ENCODE data around the gene TMED9.
"Not testable (repeated sequence)": the region's sequence is repeated elsewhere in the genome, so short reads cannot be mapped to it uniquely, and the experiment has no call there.

TMED9 gene

DNA sequence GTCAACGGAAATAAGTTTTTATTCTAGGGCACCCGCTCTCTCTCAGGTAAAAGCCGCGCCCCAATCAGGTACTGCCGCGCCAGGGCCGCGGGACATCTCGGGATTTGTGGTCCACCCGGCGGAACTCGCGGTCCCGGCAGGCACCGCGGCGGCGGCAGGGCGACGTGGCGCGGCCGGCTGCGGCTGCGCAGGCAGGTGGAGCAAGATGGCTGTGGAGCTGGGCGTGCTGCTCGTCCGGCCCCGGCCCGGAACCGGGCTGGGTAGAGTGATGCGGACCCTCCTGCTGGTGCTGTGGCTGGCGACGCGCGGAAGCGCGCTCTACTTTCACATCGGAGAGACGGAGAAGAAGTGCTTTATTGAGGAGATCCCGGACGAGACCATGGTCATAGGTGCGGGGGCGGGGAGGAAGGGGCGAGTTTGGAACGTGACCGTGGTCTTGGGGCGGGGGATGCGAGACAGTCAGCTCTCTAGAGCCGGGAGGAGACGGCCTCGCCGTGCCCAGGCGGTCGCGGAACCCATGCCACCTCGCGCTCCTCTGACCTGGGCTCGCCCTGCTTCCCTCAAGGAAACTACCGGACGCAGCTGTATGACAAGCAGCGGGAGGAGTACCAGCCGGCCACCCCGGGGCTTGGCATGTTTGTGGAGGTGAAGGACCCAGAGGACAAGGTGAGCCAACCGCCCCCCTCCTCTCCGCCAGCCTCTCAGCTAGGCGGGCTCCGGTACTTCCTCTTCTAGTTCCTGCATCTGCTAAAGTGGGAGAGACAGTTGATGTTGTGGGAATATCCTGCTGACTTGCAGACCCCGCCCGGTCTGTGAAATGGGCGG lies at the start of gene TMED9:
TMED9 (plus strand) TSS at position 194 of the 825 bp plus-strand sequence; CDS start at position 206, 12 bp downstream.
- DNase-seq (ENCODE audit: low read depth), result peak; percentile 82

DNA sequence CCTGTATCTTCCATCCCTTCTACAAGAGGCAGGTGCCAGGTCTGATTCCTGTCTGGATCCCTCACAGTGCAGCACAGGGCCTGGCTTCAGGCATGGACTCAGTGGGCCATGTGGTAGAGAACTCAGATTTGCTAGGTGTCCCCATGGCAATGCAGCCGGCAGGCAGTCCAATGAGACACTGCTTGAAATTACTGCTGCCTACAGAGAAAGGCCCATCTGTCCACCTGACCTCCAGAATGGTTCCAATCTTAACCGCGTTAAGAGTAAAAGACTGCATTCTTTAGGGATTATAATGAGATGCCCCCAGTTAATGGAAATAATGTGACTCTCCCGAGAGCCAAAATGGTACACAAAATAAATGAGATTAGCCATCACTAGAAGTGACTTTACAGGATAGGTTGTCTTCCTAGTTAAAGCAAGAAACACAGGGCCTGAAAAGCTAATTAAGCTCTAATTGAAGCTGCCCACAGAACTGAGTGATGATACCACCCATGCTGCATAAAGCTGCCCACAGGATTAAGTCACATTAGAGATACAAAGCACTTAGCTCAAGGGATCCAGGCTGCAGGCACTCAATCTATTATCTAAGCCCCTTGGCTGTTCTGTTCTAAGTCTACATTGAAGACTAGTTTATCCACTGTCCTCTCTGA lies 49.1 kb upstream of the TMED9 start:
- DNase-seq (ENCODE audit: low read depth), result no peak

DNA sequence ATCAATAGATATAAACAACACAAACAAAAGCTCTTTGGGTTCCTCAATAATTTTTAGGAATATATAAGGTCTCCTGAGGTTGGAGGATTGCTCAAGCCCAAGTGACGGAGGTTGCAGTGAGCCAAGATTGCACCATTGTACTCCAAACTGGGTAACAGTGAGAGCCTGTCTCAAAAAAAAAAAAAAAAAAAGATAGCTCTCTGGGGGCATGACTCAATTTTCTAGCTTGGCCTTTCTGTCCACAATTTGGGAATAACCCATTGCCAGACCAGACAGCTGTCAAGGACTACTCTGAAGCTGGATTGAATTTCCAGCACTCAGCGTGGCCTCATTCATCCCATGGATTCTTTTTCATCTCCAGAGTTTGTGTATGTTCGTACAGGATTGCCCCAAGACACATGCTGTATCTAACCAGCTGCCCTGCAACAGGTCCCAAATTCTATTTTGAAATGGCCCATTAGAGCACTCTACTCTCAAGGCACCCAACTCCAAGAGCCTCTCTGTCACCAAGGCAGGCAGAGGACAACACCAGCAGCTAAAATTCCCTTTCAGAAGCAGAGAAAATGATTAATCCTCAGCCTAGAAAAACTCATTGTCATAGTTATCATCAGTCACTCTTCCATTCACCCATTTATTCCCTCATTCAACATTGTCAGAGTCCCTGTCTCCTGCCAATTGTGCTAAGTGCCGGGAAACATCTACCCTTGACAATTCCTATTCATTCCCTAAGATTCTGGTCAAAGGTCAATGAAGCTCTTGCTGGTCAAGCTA lies 46.3 kb upstream of the TMED9 start:
- no peak for DNase-seq (ENCODE audit: low read depth)

DNA sequence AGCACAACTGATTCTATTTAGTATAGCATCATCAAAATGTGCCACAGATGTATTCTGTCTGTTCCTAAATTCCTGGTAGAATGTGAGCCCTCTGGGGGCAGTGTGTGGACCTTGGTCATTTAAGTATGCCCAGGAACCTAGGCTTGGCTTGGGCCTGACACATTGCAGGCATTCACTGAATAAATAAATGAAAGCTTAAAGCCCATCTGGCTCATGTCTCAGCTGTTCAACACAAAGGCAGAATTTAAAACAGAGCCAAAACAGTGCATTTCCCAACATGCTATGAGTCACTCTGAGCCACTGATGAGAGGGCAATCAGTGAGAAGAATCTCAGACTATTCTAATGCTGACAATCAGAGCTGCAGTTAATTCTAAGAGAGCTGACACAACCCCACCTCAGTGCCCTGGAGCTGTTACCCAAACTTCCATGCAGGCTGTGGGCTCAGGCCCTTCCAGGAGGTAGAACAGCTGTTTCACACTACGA lies 45.7 kb upstream of the TMED9 start:
- DNase-seq (ENCODE audit: low read depth), result no peak

DNA sequence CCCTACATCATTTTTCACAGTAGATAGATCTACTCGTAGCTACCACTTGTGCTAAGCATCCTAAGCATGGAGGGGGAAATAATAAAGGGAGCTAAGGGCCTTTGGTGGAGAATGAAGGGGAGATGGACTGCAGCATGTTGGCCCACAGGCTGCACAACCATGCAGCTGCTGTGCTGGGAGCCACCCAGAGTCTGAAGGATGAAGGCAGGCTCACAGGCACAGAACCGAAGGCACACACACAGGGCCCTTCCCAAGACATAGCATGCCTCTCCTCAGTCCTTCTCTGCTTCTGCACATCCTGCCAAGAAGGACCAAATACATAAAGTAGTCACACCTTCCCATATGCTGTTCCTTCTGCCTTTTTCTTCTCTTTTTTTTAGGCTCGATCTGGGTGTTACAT lies 44.3 kb upstream of the TMED9 start:
- no peak for DNase-seq (ENCODE audit: low read depth)

DNA sequence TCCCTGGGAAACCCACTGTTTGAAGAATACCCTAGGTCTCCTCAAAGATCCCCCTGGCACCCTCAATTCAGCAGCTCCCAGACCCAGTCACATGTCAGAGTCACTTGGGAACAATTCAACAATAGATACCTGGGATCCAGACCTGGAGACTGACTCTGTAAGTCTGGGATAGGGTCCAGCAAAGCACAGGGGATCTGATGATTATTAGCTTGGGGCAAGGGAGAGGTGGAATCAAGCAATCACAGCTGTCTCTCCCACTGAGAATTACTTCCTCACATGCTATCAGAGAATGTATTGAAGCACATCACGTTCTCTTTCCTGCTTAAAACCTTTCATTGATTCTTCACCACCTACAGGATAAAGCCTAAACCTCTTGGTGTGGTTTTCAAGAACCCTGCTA lies 43.5 kb upstream of the TMED9 start:
- DNase-seq (ENCODE audit: low read depth), result no peak

DNA sequence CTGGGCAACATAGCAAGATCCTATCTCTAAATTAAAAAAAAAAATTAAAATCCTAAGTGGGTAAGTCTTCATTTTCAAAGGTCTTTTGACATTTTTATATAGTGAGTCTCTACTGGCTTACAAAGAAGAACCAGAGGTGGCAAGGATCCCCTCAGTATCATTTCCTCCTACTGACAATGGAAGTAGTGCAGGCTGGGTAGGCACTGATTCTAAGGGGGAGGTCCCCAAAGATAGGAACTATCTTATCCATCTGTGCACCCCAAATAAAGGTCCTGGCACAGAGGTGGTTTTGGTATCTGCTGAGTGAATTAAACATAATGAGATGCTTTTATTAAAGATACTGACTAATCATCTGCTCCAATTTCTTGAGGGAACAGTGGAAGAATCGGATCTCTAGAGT lies 41.9 kb upstream of the TMED9 start:
- no peak for DNase-seq (ENCODE audit: low read depth)

DNA sequence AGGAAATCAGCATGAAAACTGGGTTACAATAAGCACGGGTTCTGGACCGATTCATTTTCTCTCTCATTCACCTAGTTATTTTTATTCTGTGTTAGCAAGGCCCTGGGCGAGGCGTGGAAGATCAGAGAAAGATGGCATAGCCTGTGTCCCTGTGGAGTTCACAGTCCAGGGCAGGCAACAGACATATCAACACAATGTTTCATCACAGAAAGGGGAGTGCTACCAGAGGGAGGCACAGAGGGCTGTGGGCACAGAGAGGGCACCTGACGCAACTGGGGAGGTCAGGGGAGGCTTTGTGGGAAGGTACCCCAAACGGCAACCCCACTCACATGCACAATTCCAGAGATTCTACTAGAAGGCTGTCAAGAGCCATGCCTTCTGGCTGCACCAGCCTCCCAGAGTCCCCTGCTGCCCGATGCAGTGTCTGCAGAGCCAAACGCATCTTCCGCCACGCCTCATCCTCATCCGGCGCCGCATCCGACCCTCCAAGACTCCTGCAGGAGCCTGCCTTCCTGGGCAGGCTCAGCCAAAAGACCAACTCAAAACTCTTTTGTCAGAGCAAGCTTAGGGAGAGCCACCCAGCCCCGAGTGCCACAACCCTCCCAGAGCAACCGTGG lies 39.1 kb upstream of the TMED9 start:
- DNase-seq (ENCODE audit: low read depth), result no peak

DNA sequence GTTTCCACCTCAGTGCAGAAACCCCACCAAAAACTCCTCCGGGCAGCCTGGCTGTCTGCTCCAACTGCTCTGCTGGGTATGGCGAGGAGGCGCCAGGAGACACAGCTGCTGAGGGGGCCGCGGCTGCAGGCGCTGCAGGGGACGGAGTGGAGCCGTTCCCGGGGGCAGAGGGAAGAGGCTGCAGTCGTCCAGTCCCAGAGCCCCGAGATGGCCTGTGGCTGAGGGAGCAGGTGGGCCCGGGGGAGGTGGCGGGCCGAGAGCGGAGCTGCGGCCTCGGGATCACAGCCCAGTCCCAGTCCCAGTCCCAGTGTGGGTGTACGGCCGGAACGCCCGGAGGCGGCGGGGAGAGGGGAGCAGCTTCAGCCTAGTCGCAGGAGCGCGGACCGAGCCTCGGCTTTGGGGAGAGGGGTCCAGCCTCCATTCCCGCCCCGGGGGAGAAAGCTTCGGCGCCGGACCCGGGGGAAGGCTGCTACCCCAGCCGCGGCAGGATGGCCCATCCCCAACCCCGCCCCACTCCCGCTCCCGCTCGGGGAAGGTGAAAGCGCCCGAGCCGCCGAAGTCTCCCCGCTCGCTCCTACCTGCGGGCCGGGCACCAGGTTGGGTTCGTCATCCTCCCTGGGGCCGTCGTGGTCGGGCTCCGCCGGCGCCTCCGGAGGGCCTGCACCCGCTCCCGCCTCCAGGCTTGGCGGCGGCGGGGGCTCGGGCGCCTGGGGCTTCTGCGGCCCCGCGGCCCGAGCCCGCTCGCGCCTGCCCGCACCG lies 38.2 kb upstream of the TMED9 start:
- DNase-seq (ENCODE audit: low read depth), result peak; percentile 25

DNA sequence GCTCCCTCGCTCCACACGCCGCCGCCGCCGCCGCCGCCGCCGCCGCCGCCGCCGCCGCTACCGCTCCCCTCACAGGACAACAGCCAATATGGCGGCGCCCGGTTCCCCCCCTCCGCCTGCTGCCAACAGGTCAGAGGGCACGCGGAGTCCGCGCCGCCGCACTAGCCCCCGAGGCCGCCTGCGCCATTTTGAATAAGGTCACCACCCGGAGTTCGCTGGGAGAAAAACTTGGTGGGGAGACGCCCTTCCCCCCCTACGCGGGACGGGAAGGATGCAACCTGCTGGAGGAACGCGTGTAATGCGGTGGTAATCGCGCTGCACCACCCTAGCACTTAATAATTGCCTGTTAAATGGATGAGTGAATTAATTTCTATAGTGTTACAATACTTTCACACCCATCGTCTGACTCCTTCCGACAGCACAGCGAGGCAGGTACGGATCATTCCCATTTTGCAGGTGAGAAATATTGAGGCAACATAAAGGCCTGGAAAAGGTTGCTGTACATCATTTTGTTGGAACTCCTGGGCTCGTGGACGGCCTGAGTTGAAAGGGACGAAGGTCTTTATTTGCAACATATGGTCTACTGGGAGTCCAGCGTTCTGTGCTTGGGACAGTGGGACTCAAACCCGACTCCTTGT lies 37.4 kb upstream of the TMED9 start, which contains the start of gene FAM193B:
FAM193B (minus strand) TSS at position 90 of the 638 bp plus-strand sequence. CDS start 105 bp downstream, outside the sequence.
- DNase-seq (ENCODE audit: low read depth), result peak; percentile 93

DNA sequence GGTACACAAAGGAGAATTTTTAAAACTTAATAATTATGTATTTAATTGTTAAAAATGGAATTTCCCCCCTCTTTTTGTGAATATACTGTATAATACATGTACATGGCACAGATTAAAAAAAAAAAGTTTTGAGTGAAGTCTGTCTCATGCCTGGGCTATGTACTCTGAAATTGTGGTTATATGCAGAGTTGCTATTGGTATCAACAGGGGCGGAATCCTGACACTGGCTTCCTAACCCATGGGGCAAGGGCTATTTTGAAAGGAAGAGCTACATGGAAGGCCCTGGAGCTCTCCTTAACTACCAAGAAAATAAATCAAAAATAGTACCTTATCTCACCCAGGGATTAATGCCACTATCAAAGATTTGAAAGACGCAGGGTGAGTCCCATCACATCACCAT lies 36.8 kb upstream of the TMED9 start:
- no peak for DNase-seq (ENCODE audit: low read depth)

DNA sequence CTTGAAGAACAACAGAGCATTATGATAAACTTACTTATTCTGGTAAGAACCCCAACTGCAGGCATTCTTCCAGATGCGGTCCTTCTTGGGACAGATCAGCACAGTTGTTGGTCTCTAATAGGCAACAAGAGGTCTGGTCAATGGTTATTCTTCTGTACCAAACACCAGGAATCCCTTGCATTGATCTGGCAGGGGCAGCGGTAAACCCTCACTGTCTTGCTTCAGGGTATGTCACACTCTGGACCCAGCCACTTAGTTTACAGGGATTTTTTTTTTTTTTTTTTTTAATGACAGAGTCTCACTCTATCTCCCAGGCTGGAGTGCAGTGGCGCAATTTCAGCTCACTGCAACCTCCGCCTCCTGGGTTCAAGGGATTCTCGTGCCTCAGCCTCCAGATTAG lies 36.3 kb upstream of the TMED9 start:
- no peak for DNase-seq (ENCODE audit: low read depth)

DNA sequence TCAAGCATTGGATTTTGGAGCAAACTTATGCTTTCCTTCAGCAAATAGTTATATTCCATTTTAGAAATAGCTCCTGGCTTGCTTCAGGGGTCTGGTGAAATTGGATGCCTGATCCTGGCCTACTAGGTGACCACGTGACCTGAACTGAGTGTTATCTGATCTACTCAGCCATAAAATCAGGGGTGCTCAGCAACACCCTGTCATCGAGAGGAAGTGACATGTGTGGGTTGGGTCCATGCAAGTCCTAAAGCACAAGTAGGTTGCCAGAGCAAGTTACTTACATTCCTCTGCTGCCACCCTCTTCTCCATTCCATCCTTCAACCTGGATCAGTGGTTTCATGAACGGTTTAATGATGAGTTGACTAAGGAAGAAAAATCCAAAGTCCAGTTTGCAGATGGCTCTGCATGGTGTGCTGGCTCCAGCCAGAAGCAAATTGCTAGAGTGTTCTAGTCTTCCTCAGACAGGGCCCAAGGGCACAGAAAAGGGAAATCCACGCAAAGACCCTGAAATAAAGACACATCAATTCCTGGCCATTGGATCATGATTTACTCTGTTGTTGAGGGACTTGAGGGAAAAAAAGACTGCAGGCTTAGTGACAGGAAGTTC lies 34.9 kb upstream of the TMED9 start:
- no peak for DNase-seq (ENCODE audit: low read depth)

DNA sequence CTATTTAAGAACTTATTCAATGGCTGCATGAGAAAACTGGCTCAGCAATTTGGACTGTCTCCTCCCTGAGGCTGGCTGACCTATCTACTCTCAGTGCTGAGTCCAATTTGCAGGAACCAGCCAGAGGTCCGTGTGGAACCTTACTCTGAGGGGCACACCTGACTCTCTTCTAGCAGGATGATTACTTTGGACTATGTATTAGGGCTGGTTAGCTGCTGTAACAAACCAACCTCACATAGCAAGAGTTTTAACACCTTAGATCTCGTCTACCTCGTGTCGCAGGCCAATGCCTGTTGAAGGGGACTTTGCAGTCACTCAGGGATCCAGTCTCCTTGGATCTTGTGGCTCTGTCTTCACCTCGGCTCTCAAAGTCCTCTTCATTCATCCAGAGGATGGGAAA lies 34.2 kb upstream of the TMED9 start:
- DNase-seq (ENCODE audit: low read depth), result no peak

DNA sequence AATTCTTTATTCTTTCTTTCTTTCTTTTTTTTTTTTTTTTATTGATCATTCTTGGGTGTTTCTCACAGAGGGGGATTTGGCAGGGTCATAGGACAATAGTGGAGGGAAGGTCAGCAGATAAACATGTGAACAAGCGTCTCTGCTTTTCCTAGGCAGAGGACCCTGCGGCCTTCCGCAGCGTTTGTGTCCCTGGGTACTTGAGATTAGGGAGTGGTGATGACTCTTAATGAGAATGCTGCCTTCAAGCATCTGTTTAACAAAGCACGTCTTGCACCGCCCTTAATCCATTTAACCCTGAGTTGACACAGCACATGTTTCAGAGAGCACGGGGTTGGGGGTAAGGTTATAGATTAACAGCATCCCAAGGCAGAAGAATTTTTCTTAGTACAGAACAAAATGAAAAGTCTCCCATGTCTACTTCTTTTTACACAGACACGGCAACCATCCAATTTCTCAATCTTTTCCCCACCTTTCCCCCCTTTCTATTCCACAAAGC lies 32.5 kb upstream of the TMED9 start:
- DNase-seq (ENCODE audit: low read depth), result not testable (repeated sequence)

DNA sequence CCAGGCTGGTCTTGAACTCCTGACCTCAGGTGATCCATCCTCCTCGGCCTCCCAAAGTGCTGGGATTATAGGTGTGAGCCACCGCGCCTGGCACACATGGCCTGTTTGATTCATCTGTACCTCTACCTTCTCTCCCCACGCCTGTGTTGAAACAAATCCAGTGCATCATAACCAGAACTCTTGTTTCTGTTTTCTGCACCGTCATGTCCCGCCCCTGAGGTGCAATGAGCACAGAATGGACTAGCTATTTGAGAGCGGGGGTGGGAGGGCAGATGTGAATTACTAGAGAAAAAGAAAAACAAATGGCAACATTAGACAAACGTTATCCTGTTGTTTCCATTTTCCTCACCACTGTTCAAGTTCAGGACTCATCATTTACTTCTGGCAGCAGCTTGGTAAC lies 27.0 kb upstream of the TMED9 start:
- no peak for DNase-seq (ENCODE audit: low read depth)

DNA sequence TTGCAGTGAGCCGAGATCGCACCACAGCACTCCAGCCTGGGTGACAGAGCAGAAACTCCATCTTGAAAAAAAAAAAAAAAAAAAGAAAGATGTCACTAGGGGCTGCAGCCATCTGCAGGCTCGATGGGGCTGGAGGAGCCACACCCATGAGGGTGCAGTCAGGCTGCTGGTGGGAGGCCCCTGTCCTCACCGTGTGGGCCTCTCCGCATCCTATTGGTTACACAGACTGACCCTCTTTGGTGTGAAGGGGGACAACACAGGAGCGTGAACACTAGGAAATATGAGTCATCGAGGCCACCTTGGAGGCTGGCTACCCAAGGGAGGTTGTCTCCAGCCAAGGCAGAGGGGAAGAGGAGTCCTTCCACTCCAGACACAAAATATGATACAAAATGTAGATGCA lies 23.7 kb upstream of the TMED9 start:
- no peak for DNase-seq (ENCODE audit: low read depth)

DNA sequence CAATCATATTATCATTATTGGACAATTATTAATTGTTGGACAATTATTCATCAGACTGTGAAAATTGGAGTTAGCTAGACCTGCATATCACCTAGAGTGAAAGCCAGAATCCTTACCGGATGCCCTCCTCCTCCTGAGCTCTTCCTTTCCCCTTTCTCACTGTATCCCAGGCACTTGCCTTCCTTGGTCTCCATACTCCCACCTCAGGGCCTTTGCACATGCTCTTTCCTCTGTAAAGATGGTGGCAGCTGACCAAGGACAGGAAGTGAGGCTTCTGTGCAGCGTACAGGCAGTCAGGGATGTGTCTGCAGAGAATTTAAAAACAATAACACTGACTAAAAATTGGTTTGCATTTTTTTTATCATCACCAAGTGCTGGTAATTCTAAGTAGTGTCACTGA lies 22.1 kb upstream of the TMED9 start:
- no peak for DNase-seq (ENCODE audit: low read depth)

DNA sequence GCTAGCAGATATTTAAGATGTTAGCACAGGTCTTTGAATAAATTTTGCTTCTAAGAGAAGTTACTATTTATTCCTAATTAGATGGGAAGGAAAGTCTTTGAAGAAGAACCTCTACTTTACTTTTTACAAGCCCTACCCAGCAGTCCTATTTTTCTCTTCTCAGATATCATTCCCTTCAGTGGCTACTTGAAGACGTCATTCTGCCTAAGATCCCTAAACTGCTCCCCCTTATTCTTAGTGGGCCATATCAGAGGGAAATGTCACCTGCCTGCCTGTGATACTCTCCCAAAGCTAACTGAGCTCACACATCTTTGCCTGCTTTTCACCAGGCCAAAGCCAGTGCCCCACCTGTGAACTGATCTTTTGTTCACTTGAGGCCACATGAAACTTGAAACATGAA lies 16.5 kb upstream of the TMED9 start:
- DNase-seq (ENCODE audit: low read depth), result no peak

DNA sequence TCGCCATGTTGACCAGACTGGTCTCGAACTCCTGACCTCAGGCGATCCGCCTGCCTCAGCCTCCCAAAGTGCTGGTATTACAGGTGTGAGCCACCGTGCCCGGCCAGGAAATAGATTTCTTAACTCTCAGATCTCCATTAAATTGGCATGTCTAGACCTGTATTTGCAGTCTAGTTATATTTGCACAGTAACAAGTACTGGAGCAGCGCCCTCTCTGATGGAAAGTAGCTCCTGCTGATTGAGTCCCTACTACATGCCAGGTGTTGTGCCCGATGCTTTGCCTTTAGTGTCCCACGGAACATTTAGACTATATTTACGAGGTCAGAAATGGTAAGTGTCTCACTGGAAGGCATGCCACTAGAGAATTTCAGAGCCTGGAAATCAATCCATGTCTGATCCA lies 15.8 kb upstream of the TMED9 start:
- no peak for DNase-seq (ENCODE audit: low read depth)
